ENCODE data around the gene ARID2. TPM values are rescaled to one million over a fixed set of nuclear protein-coding genes. Genes with fewer than 3 reads are reported as not detected.

The ARID2 gene
- total and polyA plus RNA-seq, 2 experiments from 2014 or later = 26.5 to 54.9 TPM

DNA sequence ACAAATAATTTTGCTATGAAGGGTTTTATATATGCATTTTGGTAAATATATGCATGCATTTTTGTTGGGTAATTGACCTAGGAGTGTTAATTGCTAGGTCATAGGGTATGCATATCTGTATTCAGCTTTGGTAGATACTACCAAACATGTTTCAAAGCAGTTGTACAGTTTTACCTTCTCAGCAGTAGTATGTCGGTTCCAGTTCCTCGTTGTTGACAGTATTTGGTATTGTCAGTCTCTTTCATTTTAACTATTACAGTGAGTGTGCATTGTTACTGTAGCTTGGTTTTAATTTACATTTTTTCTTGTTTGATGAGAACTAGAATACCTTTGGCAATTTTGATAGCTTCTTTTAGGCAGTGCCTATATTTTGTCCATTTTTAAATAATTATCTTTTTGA is 98.9 kb downstream of the ARID2 start (continued):
- TF ChIP-seq ZNF331 (CRISPR knock-in tag; IDR thresholded peaks at IDR 0.05; ENCODE audit: low read depth) = no peak

DNA sequence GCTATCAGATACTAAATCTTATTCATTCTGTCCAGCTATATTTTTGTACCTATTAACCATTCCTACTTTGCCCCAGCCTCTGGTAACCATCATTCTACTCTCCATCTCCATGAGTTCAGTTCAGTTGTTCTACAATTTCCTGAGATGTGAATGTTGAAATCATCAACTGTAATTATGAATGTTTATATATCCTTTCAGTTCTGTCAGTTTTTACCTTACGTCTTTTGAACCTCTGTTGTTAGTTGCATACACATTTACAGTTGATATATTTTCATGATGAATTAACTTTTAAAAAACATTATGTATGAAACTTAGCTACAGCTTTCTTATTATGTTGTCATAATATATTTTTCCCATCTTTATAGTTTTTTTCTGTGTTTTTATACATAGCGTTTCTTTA is 102.1 kb downstream of the ARID2 start:
- no peak for TF ChIP-seq JUNB (IDR thresholded peaks at IDR 0.05; ENCODE audit: unreplicated experiment)
- Histone ChIP-seq H3K4me1 (ENCODE audit: insufficient read depth) (no peaks in the 10 kb centered on the region), H3K27me3 (ENCODE audit: insufficient read depth) (no peaks in the 10 kb centered on the region), H3K9me2 (ENCODE audit: insufficient read depth) (no peaks in the 10 kb centered on the region), H3K4me2 (no peak overlapping the region), H3K4me3 (no peak overlapping the region), H3K79me2 (replicated peaks; ENCODE audit: insufficient read depth) (0 out of 2 replicates have a peak, but pooled peaks cover 3% of the 10 kb centered on the region), H4K20me1 (replicated peaks; ENCODE audit: insufficient read depth) (no peaks in the 10 kb centered on the region; the same call in none of the 2 replicates), H3K36me3 (ENCODE audit: insufficient read depth) (no peaks in the 10 kb centered on the region; the same call in 1 of the 2 replicates), H3K27ac (ENCODE audit: low read depth) (no peak overlapping the region), H2AFZ (no peak overlapping the region), H3F3A (replicated peaks; ENCODE audit: low read depth) (no peaks in the 10 kb centered on the region)
- Mint-ChIP-seq H3K4me1 (peaks cover 3% of the 10 kb centered on the region; the same call in 1 of the 3 replicates), H3K9me3 (no peaks in the 10 kb centered on the region), H3K27ac (no peak overlapping the region), H3K36me3 (ENCODE audit: low read depth) (peaks cover 30% of the 10 kb centered on the region; the same call in 2 of the 3 replicates), H3K27me3 (ENCODE audit: insufficient read depth, low read depth, poor library complexity) (peaks cover 1% of the 10 kb centered on the region), H3K4me3 (no peak overlapping the region)
- DNase-seq (ENCODE audit: low spot score) (no peak), ATAC-seq (no peak)

DNA sequence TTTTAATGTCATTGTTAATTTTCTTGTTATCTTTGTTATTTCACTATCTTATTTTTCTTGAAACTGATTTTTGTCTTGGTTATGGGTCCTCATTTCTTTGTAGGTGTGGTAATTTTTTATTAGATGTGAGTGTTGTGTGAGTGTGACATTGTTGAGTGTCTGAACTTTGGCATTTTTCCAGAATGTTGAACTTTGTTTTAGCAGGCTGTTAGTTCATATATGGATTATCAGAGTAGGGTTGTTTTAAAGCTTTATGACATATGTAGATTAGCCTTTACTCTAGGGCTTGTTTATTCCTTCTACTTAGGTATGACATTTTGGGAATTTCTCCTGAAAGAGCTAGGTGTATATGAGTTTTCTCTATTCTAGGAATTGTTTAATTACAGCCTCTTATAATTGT is 103.9 kb downstream of the ARID2 start:
- Histone ChIP-seq H3K79me2 (replicated peaks; ENCODE audit: insufficient read depth) (0 out of 2 replicates have a peak, but pooled peaks cover 3% of the 10 kb centered on the region), H3K9me2 (ENCODE audit: insufficient read depth) (no peaks in the 10 kb centered on the region), H3K27ac (ENCODE audit: low read depth) (no peak overlapping the region), H3F3A (replicated peaks; ENCODE audit: low read depth) (no peaks in the 10 kb centered on the region), H3K4me1 (ENCODE audit: insufficient read depth) (no peaks in the 10 kb centered on the region), H2AFZ (no peak overlapping the region), H4K20me1 (replicated peaks; ENCODE audit: insufficient read depth) (no peaks in the 10 kb centered on the region), H3K36me3 (ENCODE audit: insufficient read depth) (no peaks in the 10 kb centered on the region; the same call in 1 of the 2 replicates), H3K4me3 (no peak overlapping the region), H3K4me2 (no peak overlapping the region), H3K27me3 (ENCODE audit: insufficient read depth) (no peaks in the 10 kb centered on the region)
- Mint-ChIP-seq H3K9me3 (no peaks in the 10 kb centered on the region), H3K27me3 (ENCODE audit: insufficient read depth, low read depth, poor library complexity) (peaks cover 1% of the 10 kb centered on the region), H3K4me3 (no peak overlapping the region), H3K36me3 (ENCODE audit: low read depth) (peaks cover 31% of the 10 kb centered on the region; the same call in 2 of the 3 replicates), H3K4me1 (no peaks in the 10 kb centered on the region), H3K27ac (no peak overlapping the region)
- no peak for ATAC-seq
- DNase-seq (ENCODE audit: low spot score) = no peak
- TF ChIP-seq ZNF114 (CRISPR knock-in tag; IDR thresholded peaks at IDR 0.05) = no peak
- TF ChIP-seq JUNB (IDR thresholded peaks at IDR 0.05; ENCODE audit: unreplicated experiment) = no peak
- no peak for TF ChIP-seq STAT1 (IDR thresholded peaks at IDR 0.05; ENCODE audit: unreplicated experiment)
- TF ChIP-seq, protein P1, sequence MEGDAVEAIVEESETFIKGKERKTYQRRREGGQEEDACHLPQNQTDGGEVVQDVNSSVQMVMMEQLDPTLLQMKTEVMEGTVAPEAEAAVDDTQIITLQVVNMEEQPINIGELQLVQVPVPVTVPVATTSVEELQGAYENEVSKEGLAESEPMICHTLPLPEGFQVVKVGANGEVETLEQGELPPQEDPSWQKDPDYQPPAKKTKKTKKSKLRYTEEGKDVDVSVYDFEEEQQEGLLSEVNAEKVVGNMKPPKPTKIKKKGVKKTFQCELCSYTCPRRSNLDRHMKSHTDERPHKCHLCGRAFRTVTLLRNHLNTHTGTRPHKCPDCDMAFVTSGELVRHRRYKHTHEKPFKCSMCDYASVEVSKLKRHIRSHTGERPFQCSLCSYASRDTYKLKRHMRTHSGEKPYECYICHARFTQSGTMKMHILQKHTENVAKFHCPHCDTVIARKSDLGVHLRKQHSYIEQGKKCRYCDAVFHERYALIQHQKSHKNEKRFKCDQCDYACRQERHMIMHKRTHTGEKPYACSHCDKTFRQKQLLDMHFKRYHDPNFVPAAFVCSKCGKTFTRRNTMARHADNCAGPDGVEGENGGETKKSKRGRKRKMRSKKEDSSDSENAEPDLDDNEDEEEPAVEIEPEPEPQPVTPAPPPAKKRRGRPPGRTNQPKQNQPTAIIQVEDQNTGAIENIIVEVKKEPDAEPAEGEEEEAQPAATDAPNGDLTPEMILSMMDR (conservative IDR thresholded peaks at IDR 0.05; ENCODE audit: low read depth in 2 of 2) = no peak
- TF ChIP-seq POLR2AphosphoS5 (IDR thresholded peaks at IDR 0.05; ENCODE audit: low read depth) = no peak
- TF ChIP-seq, protein P2, sequence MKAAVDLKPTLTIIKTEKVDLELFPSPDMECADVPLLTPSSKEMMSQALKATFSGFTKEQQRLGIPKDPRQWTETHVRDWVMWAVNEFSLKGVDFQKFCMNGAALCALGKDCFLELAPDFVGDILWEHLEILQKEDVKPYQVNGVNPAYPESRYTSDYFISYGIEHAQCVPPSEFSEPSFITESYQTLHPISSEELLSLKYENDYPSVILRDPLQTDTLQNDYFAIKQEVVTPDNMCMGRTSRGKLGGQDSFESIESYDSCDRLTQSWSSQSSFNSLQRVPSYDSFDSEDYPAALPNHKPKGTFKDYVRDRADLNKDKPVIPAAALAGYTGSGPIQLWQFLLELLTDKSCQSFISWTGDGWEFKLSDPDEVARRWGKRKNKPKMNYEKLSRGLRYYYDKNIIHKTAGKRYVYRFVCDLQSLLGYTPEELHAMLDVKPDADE (IDR thresholded peaks at IDR 0.05) = no peak
- TF ChIP-seq, protein P3, sequence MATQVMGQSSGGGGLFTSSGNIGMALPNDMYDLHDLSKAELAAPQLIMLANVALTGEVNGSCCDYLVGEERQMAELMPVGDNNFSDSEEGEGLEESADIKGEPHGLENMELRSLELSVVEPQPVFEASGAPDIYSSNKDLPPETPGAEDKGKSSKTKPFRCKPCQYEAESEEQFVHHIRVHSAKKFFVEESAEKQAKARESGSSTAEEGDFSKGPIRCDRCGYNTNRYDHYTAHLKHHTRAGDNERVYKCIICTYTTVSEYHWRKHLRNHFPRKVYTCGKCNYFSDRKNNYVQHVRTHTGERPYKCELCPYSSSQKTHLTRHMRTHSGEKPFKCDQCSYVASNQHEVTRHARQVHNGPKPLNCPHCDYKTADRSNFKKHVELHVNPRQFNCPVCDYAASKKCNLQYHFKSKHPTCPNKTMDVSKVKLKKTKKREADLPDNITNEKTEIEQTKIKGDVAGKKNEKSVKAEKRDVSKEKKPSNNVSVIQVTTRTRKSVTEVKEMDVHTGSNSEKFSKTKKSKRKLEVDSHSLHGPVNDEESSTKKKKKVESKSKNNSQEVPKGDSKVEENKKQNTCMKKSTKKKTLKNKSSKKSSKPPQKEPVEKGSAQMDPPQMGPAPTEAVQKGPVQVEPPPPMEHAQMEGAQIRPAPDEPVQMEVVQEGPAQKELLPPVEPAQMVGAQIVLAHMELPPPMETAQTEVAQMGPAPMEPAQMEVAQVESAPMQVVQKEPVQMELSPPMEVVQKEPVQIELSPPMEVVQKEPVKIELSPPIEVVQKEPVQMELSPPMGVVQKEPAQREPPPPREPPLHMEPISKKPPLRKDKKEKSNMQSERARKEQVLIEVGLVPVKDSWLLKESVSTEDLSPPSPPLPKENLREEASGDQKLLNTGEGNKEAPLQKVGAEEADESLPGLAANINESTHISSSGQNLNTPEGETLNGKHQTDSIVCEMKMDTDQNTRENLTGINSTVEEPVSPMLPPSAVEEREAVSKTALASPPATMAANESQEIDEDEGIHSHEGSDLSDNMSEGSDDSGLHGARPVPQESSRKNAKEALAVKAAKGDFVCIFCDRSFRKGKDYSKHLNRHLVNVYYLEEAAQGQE (IDR thresholded peaks at IDR 0.05; ENCODE audit: unreplicated experiment) = no peak
